SJCRH30 (cell line): ENCODE data around the gene IGSF21. TPM values are rescaled to one million over a fixed set of nuclear protein-coding genes. Genes with fewer than 3 reads are reported as not detected.

Experiments used
- DNase-seq, 2 experiments: peaks; one replicate each; pipeline ENCODE4 v3.0.0-alpha.2; 2015 to 2020
- H3K27ac ChIP-seq: fragments of 250-450 bp; sonication (Bioruptor Pico); 2 replicates; pipeline ENCODE4 v1.5.1; 2020; ENCODE audit warnings: mild to moderate bottlenecking, moderate library complexity
- H3K27me3 ChIP-seq: fragments of 250-450 bp; sonication (Bioruptor Pico); 2 replicates; pipeline ENCODE4 v1.5.1; 2020; ENCODE audit warnings: mild to moderate bottlenecking, moderate library complexity
- H3K36me3 ChIP-seq: fragments of 250-450 bp; sonication (Bioruptor Pico); 2 replicates; pipeline ENCODE4 v1.5.1; 2020; ENCODE audit warnings: mild to moderate bottlenecking, moderate library complexity
- H3K4me1 ChIP-seq: fragments of 250-450 bp; sonication (Bioruptor Pico); 2 replicates; pipeline ENCODE4 v1.5.1; 2020; ENCODE audit warnings: mild to moderate bottlenecking, moderate library complexity
- H3K4me3 ChIP-seq: fragments of 250-450 bp; sonication (Bioruptor Pico); 2 replicates; pipeline ENCODE4 v1.5.1; 2020; ENCODE audit warnings: mild to moderate bottlenecking, moderate library complexity
- H3K9me3 ChIP-seq: fragments of 250-450 bp; sonication (Bioruptor Pico); replicated peaks from 2 replicates; pipeline ENCODE4 v1.5.1; 2020; ENCODE audit warnings: mild to moderate bottlenecking, moderate library complexity
- total RNA-seq: library from RNA; depleted of rRNA; stranded (reverse); fragments of >200 nt; shearing (Covaris generic); gene quantifications from 2 replicates; pipeline ENCODE4 v1.2.3, GENCODE V29; 2014

Gene IGSF21
- total RNA-seq, 1 experiment from 2014 or later = not detected

DNA sequence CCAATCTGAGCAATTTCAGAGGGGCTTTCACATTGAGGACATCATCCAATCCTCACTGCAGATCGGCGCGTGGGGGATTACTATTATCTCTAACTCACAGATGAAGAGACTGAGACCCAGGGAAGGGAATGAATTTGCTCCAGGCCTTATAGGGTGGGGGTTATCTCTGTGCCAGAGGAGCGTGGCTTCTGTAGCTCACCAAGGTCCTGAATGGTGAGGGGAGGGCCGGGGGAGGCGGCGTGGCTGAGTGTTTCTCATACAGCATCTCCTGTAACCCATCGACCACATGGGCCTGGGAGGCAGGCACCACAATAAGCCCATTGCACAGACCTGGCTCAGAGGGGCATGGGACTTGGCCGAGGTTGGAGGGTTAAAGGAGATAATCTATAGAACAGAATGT lies 230.2 kb downstream of the IGSF21 start:
- Histone ChIP-seq H3K9me3 (no peaks in the 10 kb centered on the region), H3K36me3 (no peaks in the 10 kb centered on the region), H3K27ac (no peak overlapping the region), H3K27me3 (no peaks in the 10 kb centered on the region; the same call in 1 of the 2 replicates), H3K4me1 (no peaks in the 10 kb centered on the region), H3K4me3 (no peak overlapping the region)
- no peak for DNase-seq

DNA sequence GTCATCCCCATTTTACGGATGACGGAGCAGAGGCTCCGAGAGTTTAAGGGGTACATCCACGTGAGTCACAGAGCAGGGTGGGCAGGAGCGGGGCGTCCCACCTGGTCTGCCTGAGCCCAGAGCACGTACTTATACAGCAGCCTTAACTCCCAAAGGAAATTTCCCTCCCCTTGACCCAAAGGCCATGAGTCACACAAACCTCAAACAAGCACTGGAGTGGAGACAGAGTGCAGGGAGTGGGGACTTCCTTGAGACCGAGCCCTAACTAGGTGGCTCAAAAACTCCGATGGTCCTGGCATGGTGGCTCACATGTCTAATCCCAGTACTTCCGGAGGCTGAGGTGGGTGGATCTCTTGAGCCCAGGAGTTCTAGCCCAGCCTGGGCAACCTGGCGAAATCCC lies 231.6 kb downstream of the IGSF21 start:
- no peak overlapping the region for H3K4me3 ChIP-seq
- no peaks in the 10 kb centered on the region for H3K36me3 ChIP-seq
- H3K27me3 ChIP-seq = no peaks in the 10 kb centered on the region; the same call in 1 of the 2 replicates
- DNase-seq = no peak
- no peak overlapping the region for H3K27ac ChIP-seq
- H3K9me3 ChIP-seq = no peaks in the 10 kb centered on the region
- H3K4me1 ChIP-seq = no peaks in the 10 kb centered on the region; the same call in 1 of the 2 replicates

DNA sequence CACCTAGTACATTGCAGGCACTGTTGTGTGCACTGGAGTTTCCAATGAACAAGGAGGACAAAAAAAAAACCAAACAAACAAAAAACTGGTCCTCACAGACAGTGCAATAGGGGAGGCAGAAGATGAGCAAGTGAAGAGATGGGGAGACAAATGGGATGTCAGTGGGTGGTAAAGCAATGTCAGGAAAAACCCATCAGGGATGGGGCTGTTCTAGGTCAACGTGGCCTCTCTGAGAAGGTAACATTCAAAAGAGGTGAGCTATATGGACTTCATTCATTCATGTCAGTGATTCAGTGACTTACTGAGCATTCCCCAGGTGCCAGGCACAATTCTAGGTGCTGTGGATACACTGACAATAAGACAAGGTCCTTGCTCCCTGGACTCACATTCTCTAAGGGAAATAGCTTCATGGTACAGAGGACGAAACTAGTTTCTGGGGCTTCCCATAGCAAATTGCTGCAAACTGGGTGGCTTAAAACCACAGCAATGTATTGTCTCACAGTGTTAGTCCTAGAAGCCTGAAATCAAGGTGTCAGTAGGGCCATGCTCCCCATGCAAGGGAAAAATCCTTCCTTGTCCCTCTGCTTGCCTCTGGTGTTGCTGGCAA lies 232.7 kb downstream of the IGSF21 start:
- DNase-seq = no peak
- Histone ChIP-seq H3K27ac (no peak overlapping the region), H3K4me3 (no peak overlapping the region), H3K4me1 (peaks cover 6% of the 10 kb centered on the region), H3K9me3 (no peaks in the 10 kb centered on the region), H3K27me3 (no peaks in the 10 kb centered on the region), H3K36me3 (no peaks in the 10 kb centered on the region)

DNA sequence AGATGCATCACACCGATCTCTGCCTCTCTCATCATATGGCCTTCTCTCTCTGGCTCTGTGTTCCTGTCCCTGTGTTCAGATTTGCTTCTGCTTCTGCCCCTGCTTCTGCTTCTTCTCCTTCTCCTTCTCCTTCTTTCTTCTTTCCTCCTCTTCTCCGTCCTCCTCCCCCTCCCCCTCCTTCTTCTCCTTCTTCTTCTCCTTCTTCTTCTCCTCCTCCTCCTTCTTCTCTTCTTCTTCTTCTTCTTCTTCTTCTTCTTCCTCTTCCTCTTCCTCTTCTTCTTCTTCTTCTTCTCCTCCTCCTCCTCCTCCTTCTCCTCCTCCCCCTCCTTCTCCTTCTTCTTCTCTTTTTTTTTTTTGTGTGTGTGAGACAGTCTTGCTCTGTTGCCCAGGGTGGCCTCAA lies 233.2 kb downstream of the IGSF21 start:
- Histone ChIP-seq H3K4me3 (no peak overlapping the region), H3K36me3 (no peaks in the 10 kb centered on the region), H3K27ac (no peak overlapping the region), H3K4me1 (peaks cover 6% of the 10 kb centered on the region), H3K27me3 (no peaks in the 10 kb centered on the region), H3K9me3 (no peaks in the 10 kb centered on the region)
- DNase-seq = no peak

DNA sequence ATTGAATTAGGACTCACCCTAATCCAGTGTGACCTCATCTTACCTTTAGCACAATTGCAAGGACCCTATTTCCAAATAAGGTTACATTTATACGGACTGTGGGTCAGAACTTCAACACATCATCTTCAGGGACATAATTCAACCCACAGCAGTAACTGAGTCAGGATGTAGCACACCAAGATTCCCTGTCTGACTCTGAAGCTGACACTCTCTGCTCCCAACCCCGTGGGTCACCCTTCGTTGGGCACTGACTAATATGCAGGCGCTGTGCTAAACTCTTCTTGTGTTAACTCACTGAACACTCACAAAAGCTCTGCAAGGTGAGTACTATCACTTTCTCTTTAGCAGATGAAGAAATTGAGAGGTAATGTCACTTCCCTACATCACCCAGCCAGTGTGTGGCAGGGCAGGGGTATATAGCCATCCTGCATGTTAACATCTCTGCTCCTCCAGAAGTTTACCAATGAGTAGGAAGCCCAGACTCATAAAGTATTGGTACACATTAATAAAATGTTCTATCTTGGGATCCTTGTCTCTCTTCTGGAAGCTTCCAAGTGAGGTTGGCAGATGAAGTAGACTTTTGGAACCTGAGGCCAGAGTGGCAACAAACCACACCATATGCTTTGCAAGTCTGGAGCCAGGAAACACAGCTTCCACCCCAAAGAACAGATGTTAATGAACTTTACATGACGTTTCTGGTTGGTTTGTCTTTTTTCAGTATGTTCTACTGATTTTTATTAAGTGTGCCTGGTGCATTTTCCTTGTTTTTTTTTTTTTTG lies 233.9 kb downstream of the IGSF21 start:
- DNase-seq = no peak
- Histone ChIP-seq H3K27me3 (no peaks in the 10 kb centered on the region), H3K4me1 (peaks cover 6% of the 10 kb centered on the region), H3K27ac (no peak overlapping the region), H3K36me3 (no peaks in the 10 kb centered on the region), H3K9me3 (no peaks in the 10 kb centered on the region), H3K4me3 (no peak overlapping the region)

DNA sequence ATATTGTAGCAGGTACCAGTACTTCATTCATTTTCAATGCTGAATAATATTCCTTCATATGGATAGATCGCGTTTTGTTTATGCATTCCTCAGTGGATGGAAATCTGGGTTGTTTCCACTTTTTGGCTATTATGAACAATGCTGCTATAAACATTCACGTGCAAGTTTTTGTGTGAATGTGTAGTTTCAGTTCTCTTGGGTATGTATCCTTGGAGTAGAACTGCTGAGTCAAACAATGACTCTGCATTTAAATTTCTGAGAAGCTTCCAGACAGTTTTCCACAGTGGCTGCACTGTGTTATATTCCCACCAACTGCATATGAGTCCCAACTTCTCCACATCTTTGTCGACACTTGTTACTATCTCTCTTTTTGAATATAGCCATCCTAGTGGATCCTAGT lies 235.1 kb downstream of the IGSF21 start:
- no peaks in the 10 kb centered on the region for H3K9me3 ChIP-seq
- no peak for DNase-seq
- H3K36me3 ChIP-seq = no peaks in the 10 kb centered on the region
- H3K27ac ChIP-seq = no peak overlapping the region
- no peaks in the 10 kb centered on the region for H3K27me3 ChIP-seq
- peaks cover 6% of the 10 kb centered on the region for H3K4me1 ChIP-seq
- H3K4me3 ChIP-seq = no peak overlapping the region

DNA sequence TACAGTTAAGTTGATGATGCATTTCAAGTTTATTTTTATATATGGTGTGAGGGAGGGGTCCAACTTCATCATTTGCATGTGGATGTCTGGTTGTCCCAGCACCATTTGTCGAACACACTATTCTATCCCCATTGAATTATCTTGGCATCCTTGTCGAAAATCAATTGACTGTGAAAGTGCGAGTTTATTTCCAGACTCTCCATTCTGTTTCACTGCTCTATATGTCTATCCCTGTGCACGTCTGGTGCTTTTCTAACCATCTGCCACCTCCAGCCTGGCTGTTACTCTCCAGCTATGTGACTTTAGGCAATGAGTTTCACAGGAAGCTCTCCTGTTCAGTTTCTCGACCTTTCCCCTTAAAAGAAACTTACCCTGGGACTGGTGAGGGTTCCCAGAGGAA lies 236.0 kb downstream of the IGSF21 start:
- Histone ChIP-seq H3K4me3 (no peak overlapping the region), H3K27ac (no peak overlapping the region), H3K27me3 (no peaks in the 10 kb centered on the region), H3K36me3 (no peaks in the 10 kb centered on the region), H3K4me1 (peaks cover 6% of the 10 kb centered on the region), H3K9me3 (no peaks in the 10 kb centered on the region)
- no peak for DNase-seq

DNA sequence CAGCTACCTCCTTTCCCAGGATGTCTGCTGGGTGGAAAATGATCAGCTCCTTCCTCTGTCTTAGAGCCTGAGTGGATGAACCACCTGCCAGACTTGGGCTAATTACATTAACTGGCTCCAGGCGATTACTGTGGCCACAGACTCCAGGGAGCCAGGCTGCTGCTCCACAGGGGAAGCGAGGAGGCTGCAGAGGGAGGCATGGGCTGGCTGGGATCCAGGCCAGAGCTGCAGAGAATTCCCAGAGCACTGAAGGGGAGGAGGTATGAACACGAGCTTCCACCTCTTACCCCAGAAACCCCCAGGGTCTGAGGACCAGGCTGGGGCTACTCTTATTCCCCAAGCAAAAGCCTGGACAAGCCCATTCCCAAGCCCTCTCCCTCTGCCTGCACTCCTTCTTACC lies 237.2 kb downstream of the IGSF21 start:
- H3K36me3 ChIP-seq = no peaks in the 10 kb centered on the region
- DNase-seq = peak; percentile 67 to 76
- H3K27me3 ChIP-seq = no peaks in the 10 kb centered on the region
- H3K27ac ChIP-seq = no peak overlapping the region
- H3K9me3 ChIP-seq = no peaks in the 10 kb centered on the region
- no peak overlapping the region for H3K4me3 ChIP-seq
- peaks cover 6% of the 10 kb centered on the region for H3K4me1 ChIP-seq

DNA sequence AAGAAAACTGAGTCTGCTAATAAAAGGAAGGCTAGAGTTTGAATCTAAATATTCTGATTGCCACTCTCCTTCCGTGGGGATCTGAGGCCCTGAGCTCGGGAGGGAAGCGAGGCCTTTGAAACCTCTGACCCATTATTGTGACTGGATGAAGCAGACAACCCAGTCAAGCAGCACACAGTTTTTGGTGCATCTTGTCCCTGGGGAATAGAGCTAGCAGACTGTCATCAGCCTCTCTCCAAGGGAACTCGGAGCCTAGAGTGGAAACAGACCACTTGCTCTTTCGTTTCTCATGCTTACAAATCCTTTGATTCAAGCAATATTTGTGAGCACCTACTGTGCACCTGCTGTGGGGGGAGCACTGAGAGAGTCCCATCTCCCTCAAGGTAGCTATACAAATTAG lies 240.0 kb downstream of the IGSF21 start:
- H3K4me3 ChIP-seq = no peak overlapping the region
- H3K9me3 ChIP-seq = no peaks in the 10 kb centered on the region
- no peaks in the 10 kb centered on the region for H3K36me3 ChIP-seq
- no peak overlapping the region for H3K27ac ChIP-seq
- H3K4me1 ChIP-seq = peaks cover 12% of the 10 kb centered on the region
- peaks cover 6% of the 10 kb centered on the region; the same call in 1 of the 2 replicates for H3K27me3 ChIP-seq
- no peak for DNase-seq

DNA sequence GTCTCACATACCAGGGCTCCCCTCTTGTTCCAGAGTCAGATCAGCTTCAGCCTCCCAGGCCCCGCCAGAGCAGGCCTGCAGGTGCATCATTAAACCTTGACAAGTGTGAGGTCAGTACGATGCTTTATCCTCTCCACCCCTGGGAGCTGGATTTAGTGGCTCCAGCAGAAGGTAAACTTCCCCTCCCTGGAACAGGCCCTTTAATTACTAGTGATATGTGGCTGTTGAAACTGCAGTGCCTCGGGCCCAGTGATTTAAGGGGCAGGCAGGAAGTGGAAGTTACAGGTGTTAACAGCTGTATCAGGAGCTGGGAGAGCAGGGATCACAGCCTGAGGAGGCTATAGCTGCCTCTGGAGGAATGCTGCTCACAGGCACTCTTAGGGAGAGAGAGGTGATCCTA lies 240.8 kb downstream of the IGSF21 start:
- no peaks in the 10 kb centered on the region for H3K9me3 ChIP-seq
- H3K27ac ChIP-seq = no peak overlapping the region
- H3K36me3 ChIP-seq = no peaks in the 10 kb centered on the region
- no peak for DNase-seq
- H3K27me3 ChIP-seq = peaks cover 8% of the 10 kb centered on the region; the same call in 1 of the 2 replicates
- peaks cover 12% of the 10 kb centered on the region for H3K4me1 ChIP-seq
- no peak overlapping the region for H3K4me3 ChIP-seq

DNA sequence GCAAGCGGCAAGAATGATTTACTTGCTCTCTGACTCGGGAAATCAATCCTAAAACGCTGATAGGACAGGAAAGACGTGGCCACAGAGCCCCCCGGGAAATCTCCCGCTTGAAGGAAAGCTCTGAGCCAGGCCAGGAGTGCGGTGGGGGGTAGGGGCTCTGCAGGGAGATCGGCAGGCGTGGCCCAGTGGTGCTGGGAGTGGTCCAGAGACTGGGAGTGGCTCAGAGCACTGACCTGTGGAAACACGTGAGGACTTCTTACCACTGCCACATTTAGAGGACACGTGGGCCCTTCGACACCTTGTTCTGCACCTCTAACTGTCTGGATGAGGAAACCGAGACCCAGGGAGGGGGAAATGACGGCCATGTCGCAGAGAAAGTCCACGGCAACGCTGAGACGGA lies 243.1 kb downstream of the IGSF21 start:
- H3K9me3 ChIP-seq = no peaks in the 10 kb centered on the region
- no peaks in the 10 kb centered on the region for H3K36me3 ChIP-seq
- DNase-seq = no peak
- 0 out of 2 replicates have a peak, but pooled peaks cover 6% of the 10 kb centered on the region for H3K4me1 ChIP-seq
- H3K27ac ChIP-seq = no peak overlapping the region
- H3K27me3 ChIP-seq = peaks cover 8% of the 10 kb centered on the region; the same call in 1 of the 2 replicates
- H3K4me3 ChIP-seq = no peak overlapping the region

DNA sequence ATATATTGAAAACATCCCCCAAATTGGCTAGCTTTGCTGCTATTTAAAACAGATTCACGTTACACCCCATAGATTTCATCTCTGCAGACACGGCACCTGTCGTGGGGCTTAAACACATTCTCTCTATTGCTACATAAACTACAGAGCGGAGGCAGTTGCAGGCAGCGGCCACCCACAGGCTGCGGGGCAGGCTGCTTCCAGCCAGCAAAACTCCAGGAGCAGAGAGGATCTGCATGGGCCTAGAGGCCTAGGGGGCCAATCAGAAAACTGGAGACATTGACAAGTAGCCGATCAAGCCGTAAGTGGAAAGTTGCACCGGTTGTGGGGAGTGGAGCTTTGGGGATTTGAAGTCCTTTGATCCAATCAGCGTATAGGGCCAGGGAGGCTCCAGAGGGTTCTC lies 244.1 kb downstream of the IGSF21 start:
- DNase-seq = peak; percentile 33 to 61
- Histone ChIP-seq H3K27me3 (peaks cover 8% of the 10 kb centered on the region; the same call in 1 of the 2 replicates), H3K36me3 (no peaks in the 10 kb centered on the region), H3K4me1 (0 out of 2 replicates have a peak, but pooled peaks cover 6% of the 10 kb centered on the region), H3K9me3 (no peaks in the 10 kb centered on the region), H3K27ac (no peak overlapping the region), H3K4me3 (no peak overlapping the region)

DNA sequence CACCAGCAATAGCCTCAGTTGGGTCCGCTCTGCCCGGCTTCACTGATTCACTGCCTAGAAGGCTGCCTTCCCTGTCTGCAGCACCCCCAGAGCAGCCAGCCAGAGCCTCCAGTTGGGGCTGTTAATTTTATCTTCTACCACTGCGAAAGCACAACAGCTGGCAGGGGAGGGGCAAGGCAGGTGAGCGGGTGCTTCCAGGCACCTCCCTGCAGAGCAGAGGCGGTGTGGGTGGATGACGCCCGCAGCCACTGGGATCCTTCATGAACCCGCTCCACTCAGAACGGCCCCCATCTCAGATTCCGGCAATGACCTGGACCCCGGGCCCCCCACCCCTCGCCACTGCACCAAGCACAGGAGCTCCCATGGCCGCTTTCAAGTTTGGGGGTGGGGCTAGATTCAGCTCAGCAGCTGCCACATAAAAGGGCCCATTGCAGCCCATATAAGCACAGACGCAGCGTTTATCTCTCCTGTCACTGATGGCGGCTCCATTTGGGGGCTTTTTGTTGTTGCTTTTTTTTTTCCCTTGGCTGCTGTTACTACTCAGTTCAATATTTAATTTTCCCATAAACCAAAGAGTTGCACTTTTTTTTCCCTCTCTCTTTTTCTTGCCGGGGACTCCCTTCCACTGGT lies 245.2 kb downstream of the IGSF21 start:
- Histone ChIP-seq H3K27me3 (peaks cover 8% of the 10 kb centered on the region; the same call in 1 of the 2 replicates), H3K36me3 (no peaks in the 10 kb centered on the region), H3K9me3 (no peaks in the 10 kb centered on the region), H3K4me3 (no peak overlapping the region), H3K4me1 (0 out of 2 replicates have a peak, but pooled peaks cover 6% of the 10 kb centered on the region), H3K27ac (no peak overlapping the region)
- peak in 1 of 2 experiments; percentile 20 for DNase-seq

DNA sequence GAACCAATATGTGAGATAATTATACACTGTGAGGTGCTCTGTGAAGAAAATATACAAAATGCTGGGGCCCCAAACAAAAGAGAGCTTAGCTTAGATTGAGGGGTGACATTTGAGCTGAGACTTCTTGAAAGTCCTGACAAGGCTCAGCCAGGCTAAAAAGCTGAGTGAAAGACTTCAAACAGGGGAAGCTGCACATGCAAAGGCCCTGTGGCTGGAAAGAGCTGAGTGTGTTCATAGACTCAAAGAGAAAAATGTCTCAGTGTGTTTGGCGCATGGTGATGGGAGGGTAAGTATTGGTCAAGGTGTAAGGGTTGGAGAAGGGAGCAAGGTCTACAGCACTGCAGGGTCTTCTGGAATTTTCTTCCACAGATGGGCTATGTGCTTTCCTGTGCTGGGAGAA lies 245.9 kb downstream of the IGSF21 start:
- Histone ChIP-seq H3K4me1 (0 out of 2 replicates have a peak, but pooled peaks cover 6% of the 10 kb centered on the region), H3K27me3 (peaks cover 8% of the 10 kb centered on the region; the same call in 1 of the 2 replicates), H3K4me3 (no peak overlapping the region), H3K27ac (no peak overlapping the region), H3K36me3 (no peaks in the 10 kb centered on the region), H3K9me3 (no peaks in the 10 kb centered on the region)
- DNase-seq = no peak

DNA sequence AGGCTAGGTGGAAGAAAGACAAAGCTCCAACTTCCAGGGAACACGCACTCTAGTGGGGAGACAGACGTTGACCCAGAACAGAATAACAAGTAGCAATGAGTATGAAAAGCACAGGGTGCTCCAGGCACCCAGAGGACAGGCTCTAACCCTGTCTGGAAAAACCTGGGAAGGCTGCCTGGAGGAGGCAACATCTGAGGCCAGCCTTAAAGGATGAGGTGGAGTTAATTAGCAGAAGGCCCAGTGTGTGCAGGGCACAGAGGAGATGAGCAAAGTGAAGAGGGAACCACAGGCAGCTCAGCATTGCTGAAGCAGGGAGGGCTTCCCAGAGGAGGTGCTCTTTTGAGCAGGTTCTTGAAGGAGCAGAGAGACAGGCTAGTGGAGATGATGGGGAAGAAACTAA lies 246.4 kb downstream of the IGSF21 start:
- peaks cover 8% of the 10 kb centered on the region; the same call in 1 of the 2 replicates for H3K27me3 ChIP-seq
- H3K4me3 ChIP-seq = no peak overlapping the region
- H3K4me1 ChIP-seq = 0 out of 2 replicates have a peak, but pooled peaks cover 6% of the 10 kb centered on the region
- no peak overlapping the region for H3K27ac ChIP-seq
- H3K9me3 ChIP-seq = no peaks in the 10 kb centered on the region
- no peaks in the 10 kb centered on the region for H3K36me3 ChIP-seq
- no peak for DNase-seq
